H9 (cell line): ENCODE data around the gene UBE4B. TPM values are rescaled to one million over a fixed set of nuclear protein-coding genes. Genes with fewer than 3 reads are reported as not detected.

Experiments used
- DNase-seq: peaks from one replicate; pipeline ENCODE4 v3.0.0-alpha.2; 2017
- H2AFZ ChIP-seq: one replicate; pipeline ENCODE4 v1.6.1; 2013; ENCODE audit warnings: mild to moderate bottlenecking, low read length, control low read depth, moderate library complexity
- H2AK5ac ChIP-seq: 2 replicates; pipeline ENCODE4 v1.6.1; 2013; ENCODE audit warnings: low read length, control low read depth, mixed read lengths; ENCODE audit not compliant: insufficient read length
- H2BK120ac ChIP-seq: one replicate; pipeline ENCODE4 v1.6.1; 2013; ENCODE audit warnings: low read depth, mild to moderate bottlenecking, low read length, control low read depth, inconsistent platforms; ENCODE audit not compliant: poor library complexity, severe bottlenecking
- H2BK12ac ChIP-seq: 2 replicates; pipeline ENCODE4 v1.6.1; 2013; ENCODE audit warnings: low read length, control low read depth, mixed read lengths, low read depth; ENCODE audit not compliant: insufficient read length
- H2BK15ac ChIP-seq: 2 replicates; pipeline ENCODE4 v1.6.1; 2013; ENCODE audit warnings: low read depth, low read length, control low read depth
- H2BK20ac ChIP-seq: one replicate; pipeline ENCODE4 v1.6.1; 2013; ENCODE audit warnings: low read depth, mild to moderate bottlenecking, low read length, control low read depth, inconsistent platforms; ENCODE audit not compliant: poor library complexity, severe bottlenecking
- H2BK5ac ChIP-seq: 2 replicates; pipeline ENCODE4 v1.6.1; 2013; ENCODE audit warnings: low read length, control low read depth, mixed read lengths; ENCODE audit not compliant: insufficient read length
- H3K14ac ChIP-seq: 2 replicates; pipeline ENCODE4 v1.6.1; 2013; ENCODE audit warnings: low read length, control low read depth; ENCODE audit not compliant: insufficient read depth
- H3K18ac ChIP-seq: 2 replicates; pipeline ENCODE4 v1.6.1; 2013; ENCODE audit warnings: low read depth, mild to moderate bottlenecking, mixed read lengths, low read length, control low read depth; ENCODE audit not compliant: insufficient read length
- H3K23ac ChIP-seq: 2 replicates; pipeline ENCODE4 v1.6.1; 2013; ENCODE audit warnings: low read length, control low read depth, mixed read lengths, low read depth; ENCODE audit not compliant: insufficient read length
- H3K23me2 ChIP-seq: 2 replicates; pipeline ENCODE4 v1.6.1; 2013; ENCODE audit warnings: low read depth, mild to moderate bottlenecking, mixed read lengths, low read length, control low read depth; ENCODE audit not compliant: insufficient read length, poor library complexity, severe bottlenecking
- H3K27ac ChIP-seq: 2 replicates; pipeline ENCODE4 v1.5.1; 2013; ENCODE audit warnings: low read length, control low read depth, mixed read lengths, low read depth; ENCODE audit not compliant: insufficient read length
- H3K27me3 ChIP-seq: 2 replicates; pipeline ENCODE4 v1.6.1; 2013; ENCODE audit warnings: low read length, control low read depth, inconsistent platforms; ENCODE audit not compliant: insufficient read depth
- H3K4ac ChIP-seq: 2 replicates; pipeline ENCODE4 v1.6.1; 2013; ENCODE audit warnings: low read depth, mild to moderate bottlenecking, control low read depth, inconsistent platforms, low read length, moderate library complexity
- H3K4me1 ChIP-seq: 2 replicates; pipeline ENCODE4 v1.6.1; 2013; ENCODE audit warnings: low read length, control low read depth, inconsistent platforms; ENCODE audit not compliant: insufficient read depth
- H3K4me2 ChIP-seq: 2 replicates; pipeline ENCODE4 v1.6.1; 2013; ENCODE audit warnings: low read length, control low read depth, mixed read lengths; ENCODE audit not compliant: insufficient read length, insufficient read depth
- H3K56ac ChIP-seq: 2 replicates; pipeline ENCODE4 v1.6.1; 2013; ENCODE audit warnings: low read depth, mild to moderate bottlenecking, mixed read lengths, low read length, control low read depth; ENCODE audit not compliant: insufficient read length
- H3K79me1 ChIP-seq: 2 replicates; pipeline ENCODE4 v1.6.1; 2013; ENCODE audit warnings: low read depth, mild to moderate bottlenecking, moderate library complexity, low read length, control low read depth, inconsistent platforms; ENCODE audit not compliant: insufficient read depth, poor library complexity, severe bottlenecking
- H3K79me2 ChIP-seq: 2 replicates; pipeline ENCODE4 v1.6.1; 2013; ENCODE audit warnings: low read length, control low read depth, inconsistent platforms; ENCODE audit not compliant: insufficient read depth
- H3K9ac ChIP-seq: 2 replicates; pipeline ENCODE4 v1.6.1; 2013; ENCODE audit warnings: low read length, control low read depth, mixed read lengths; ENCODE audit not compliant: insufficient read length; ENCODE audit errors: extremely low read depth
- H3K9me3 ChIP-seq: one replicate; pipeline ENCODE4 v1.6.1; 2013; ENCODE audit warnings: low read depth, low read length, inconsistent platforms; ENCODE audit not compliant: control insufficient read depth
- H3T11ph ChIP-seq: one replicate; pipeline ENCODE4 v1.6.1; 2013; ENCODE audit warnings: mild to moderate bottlenecking, low read length, control low read depth, inconsistent platforms
- H4K20me1 ChIP-seq: one replicate; pipeline ENCODE4 v1.6.1; 2013; ENCODE audit not compliant: control insufficient read depth, insufficient read length, insufficient read depth
- H4K5ac ChIP-seq: 2 replicates; pipeline ENCODE4 v1.6.1; 2013; ENCODE audit warnings: low read depth, mild to moderate bottlenecking, mixed read lengths, low read length, control low read depth; ENCODE audit not compliant: insufficient read length
- H4K8ac ChIP-seq: replicated peaks from 2 replicates; pipeline ENCODE4 v1.6.1; 2013; ENCODE audit warnings: low read length, control low read depth, mixed read lengths, low read depth; ENCODE audit not compliant: insufficient read length
- H4K91ac ChIP-seq: 2 replicates; pipeline ENCODE4 v1.6.1; 2013; ENCODE audit warnings: low read depth, mild to moderate bottlenecking, moderate library complexity, mixed read lengths, low read length, control low read depth; ENCODE audit not compliant: insufficient read length
- H3K27ac Mint-ChIP-seq, 3 experiments: 2 replicates in 2 of 3; 3 replicates in 1 of 3; pipeline ENCODE4 v1.8.0; 2020 to 2021; ENCODE audit warnings: mixed read lengths in 3 of 3, mild to moderate bottlenecking in 1 of 3, moderate library complexity in 1 of 3
- H3K27me3 Mint-ChIP-seq: 2 replicates; pipeline ENCODE4 v1.8.0; 2021; ENCODE audit warnings: low read depth, mild to moderate bottlenecking, moderate library complexity, mixed read lengths
- H3K36me3 Mint-ChIP-seq, 3 experiments: 2 replicates in 2 of 3; 3 replicates in 1 of 3; pipeline ENCODE4 v1.8.0; 2020 to 2021; ENCODE audit warnings: low read depth in 3 of 3, mixed read lengths in 3 of 3; ENCODE audit not compliant: insufficient read depth in 1 of 3
- H3K4me1 Mint-ChIP-seq, 2 experiments: 2 replicates each; pipeline ENCODE4 v1.8.0; 2020; ENCODE audit warnings: mixed read lengths in 2 of 2
- H3K4me3 Mint-ChIP-seq, 2 experiments: 2 replicates in 1 of 2; 3 replicates in 1 of 2; pipeline ENCODE4 v1.8.0; 2020 to 2021; ENCODE audit warnings: mild to moderate bottlenecking in 2 of 2, mixed read lengths in 2 of 2, moderate library complexity in 1 of 2
- H3K9me3 Mint-ChIP-seq, 2 experiments: 2 replicates in 1 of 2; 3 replicates in 1 of 2; pipeline ENCODE4 v1.8.0; 2020; ENCODE audit warnings: mild to moderate bottlenecking in 2 of 2, mixed read lengths in 2 of 2, moderate library complexity in 1 of 2
- CTCF ChIP-seq: fragments of 200-600 bp; sonication (generic); conservative IDR thresholded peaks from 3 replicates; pipeline ENCODE4 v1.8.0; 2021; ENCODE audit warnings: antibody characterized with exemption, mild to moderate bottlenecking
- WGBS: extraction: QIAGEN DNeasy Blood & Tissue Kit; methylation state at CpG from one replicate; pipeline ENCODE4 v1.1.7; 2013; ENCODE audit warnings: missing lambda C conversion rate, low lambda C conversion rate, mixed read lengths; ENCODE audit not compliant: insufficient read length; ENCODE audit errors: extremely low coverage; 5-methylcytosine and 5-hydroxymethylcytosine counted together
- total RNA-seq: library from RNA; stranded (reverse); gene quantifications from 2 replicates; pipeline ENCODE4 v1.2.1, GENCODE V29; 2021

UBE4B gene
- total RNA-seq, 1 experiment from 2014 or later, result 67.6 TPM

GRCh38 chr1:10085076-10085475 is 52.3 kb downstream of the UBE4B start:
- H2BK20ac ChIP-seq, result no peak overlapping the region
- H4K8ac ChIP-seq, result no peak overlapping the region
- no peak overlapping the region for H4K5ac ChIP-seq
- peaks cover 5 to 19% (median 8%) of the 10 kb centered on the region in 3 experiments; a peak in 6 of 7 replicates for H3K36me3 Mint-ChIP-seq
- no peak overlapping the region for H3K9ac ChIP-seq
- no peak overlapping the region for H2BK5ac ChIP-seq
- H3K14ac ChIP-seq, result no peak overlapping the region
- no peaks in the 10 kb centered on the region for H3K9me3 ChIP-seq
- H3K4me3 Mint-ChIP-seq, result no peak overlapping the region
- no peak overlapping the region for H3K18ac ChIP-seq
- H2BK15ac ChIP-seq, result no peak overlapping the region
- peak overlapping the region in 2 of 3 experiments; percentile 28 to 69; a peak in 2 of 7 replicates for H3K27ac Mint-ChIP-seq
- no peak overlapping the region for H3K4ac ChIP-seq
- TF ChIP-seq CTCF, result no peak
- H3K4me1 ChIP-seq, result no peaks in the 10 kb centered on the region
- H2AFZ ChIP-seq, result no peak overlapping the region
- no peaks in the 10 kb centered on the region for H3K9me3 Mint-ChIP-seq
- no peak overlapping the region for H2BK12ac ChIP-seq
- no peak for DNase-seq
- H3K4me2 ChIP-seq, result no peak overlapping the region
- H3K4me1 Mint-ChIP-seq, result no peaks in the 10 kb centered on the region
- peak overlapping the region; percentile 39 for H3K27ac ChIP-seq
- H3K79me2 ChIP-seq, result peaks cover 5% of the 10 kb centered on the region; the same call in 1 of the 2 replicates
- no peak overlapping the region for H2BK120ac ChIP-seq
- H3K23me2 ChIP-seq, result no peaks in the 10 kb centered on the region
- no peaks in the 10 kb centered on the region for H4K20me1 ChIP-seq
- no peak overlapping the region for H4K91ac ChIP-seq
- H3K23ac ChIP-seq, result no peak overlapping the region
- no peaks in the 10 kb centered on the region for H3K27me3 Mint-ChIP-seq
- no peaks in the 10 kb centered on the region for H3K27me3 ChIP-seq
- no peak overlapping the region for H3T11ph ChIP-seq
- WGBS, result no CpG with 5 or more reads among the region's 5 CpGs
- peaks cover 17% of the 10 kb centered on the region for H3K79me1 ChIP-seq
- no peak overlapping the region for H3K56ac ChIP-seq
- no peak overlapping the region for H2AK5ac ChIP-seq
